Panc1 (cell line): ENCODE data around the gene TMEM95. TPM values are rescaled to one million over a fixed set of nuclear protein-coding genes. Genes with fewer than 3 reads are reported as not detected.
A peak's percentile ranks its signal among the peaks of the same experiment; 100 is the strongest.

Experiments used
- ATAC-seq: fragments of 200-7000 bp; cut with Tn5 transposase; 2 replicates; pipeline ENCODE4 v1.9.1; 2020; ENCODE audit warnings: mild to moderate bottlenecking, moderate library complexity
- BruUV-seq: library from RNA; stranded (reverse); fragments of 400-500 nt; replicated peaks from 2 replicates; lab custom pipeline; 2021; lab: Mats Ljungman, UMichigan
- CTCF ChIA-PET: fragments of 300-600 bp; sonication (Branson Sonifier 250); formaldehyde crosslinking; loops from one replicate; lab custom pipeline; 2022; ENCODE audit warnings: antibody characterized with exemption; lab: Charles Lee
- POLR2A ChIA-PET: fragments of 300-600 bp; sonication (Branson Sonifier 250); formaldehyde crosslinking; loops from one replicate; lab custom pipeline; 2022; ENCODE audit warnings: antibody characterized with exemption; lab: Charles Lee
- DNase-seq: peaks from one replicate; pipeline ENCODE4 v3.0.0-alpha.2; 2010; ENCODE audit warnings: low read depth, low spot score
- H3K27ac ChIP-seq: 2 replicates; pipeline ENCODE4 v1.5.1; 2011; ENCODE audit warnings: mild to moderate bottlenecking, low read length, inconsistent platforms
- H3K27me3 ChIP-seq: fragments of 200-500 bp; sonication (Bioruptor generic); 2 replicates; pipeline ENCODE4 v1.6.0; 2014; ENCODE audit warnings: low read length, inconsistent platforms; ENCODE audit not compliant: control insufficient read depth, insufficient read depth
- H3K36me3 ChIP-seq: fragments of 200-500 bp; sonication (Bioruptor generic); 2 replicates; pipeline ENCODE4 v1.5.1; 2014; ENCODE audit warnings: inconsistent platforms, mild to moderate bottlenecking, low read length, moderate library complexity; ENCODE audit not compliant: control insufficient read depth, insufficient read depth
- H3K4me1 ChIP-seq: 2 replicates; pipeline ENCODE4 v1.5.1; 2011; ENCODE audit warnings: inconsistent platforms, mild to moderate bottlenecking, low read length, moderate library complexity; ENCODE audit not compliant: control insufficient read depth, insufficient read depth
- H3K4me3 ChIP-seq, 2 experiments: 2 replicates each; pipeline ENCODE4 v1.5.1; 2011 to 2012; ENCODE audit warnings: low read depth in 2 of 2, low read length in 2 of 2, mild to moderate bottlenecking in 2 of 2, inconsistent platforms in 1 of 2, moderate library complexity in 1 of 2
- H3K9me3 ChIP-seq: fragments of 200-500 bp; sonication (Bioruptor generic); 2 replicates; pipeline ENCODE4 v1.5.1; 2014; ENCODE audit warnings: low read depth, mild to moderate bottlenecking, inconsistent platforms, low read length, moderate library complexity; ENCODE audit not compliant: control insufficient read depth, insufficient read depth
- POLR2AphosphoS5 ChIP-seq: IDR thresholded peaks from 2 replicates; pipeline ENCODE4 v1.6.1; 2012; ENCODE audit warnings: mild to moderate bottlenecking, low read depth, low read length, moderate library complexity
- SIN3A ChIP-seq: IDR thresholded peaks from 2 replicates; pipeline ENCODE4 v1.6.1; 2012; ENCODE audit warnings: low read depth, mild to moderate bottlenecking, low read length, moderate library complexity, borderline replicate concordance; ENCODE audit not compliant: insufficient read depth
- TCF7L2 ChIP-seq: IDR thresholded peaks from 2 replicates; pipeline ENCODE4 v1.6.1; 2011; ENCODE audit warnings: mild to moderate bottlenecking, low read depth, low read length, inconsistent platforms
- in situ Hi-C: cut with HindIII; loops from 2 replicates; pipeline ENCODE4 v1.10.0; 2016; ENCODE audit warnings: low sequenced_read_pairs, low pct_unique_long_range_greater_than_20kb
- intact Hi-C: fragments of 100-400 bp; cut with micrococcal nuclease; formaldehyde crosslinking; loops from one replicate; pipeline ENCODE4 v1.10.0; 2022; ENCODE audit not compliant: unreplicated experiment
- total RNA-seq: library from RNA; stranded (reverse); gene quantifications from one replicate; pipeline ENCODE4 v1.2.1, GENCODE V29; 2021; ENCODE audit not compliant: unreplicated experiment
- TF ChIP-seq, protein P1 (sequence below): fragments of 450-650 bp; IDR thresholded peaks from 2 replicates; pipeline ENCODE4 v1.5.1; 2017; ENCODE audit warnings: mild to moderate bottlenecking
- TF ChIP-seq, protein P2 (sequence below), 2 experiments: IDR thresholded peaks; 2 replicates each; pipeline ENCODE4 v1.6.1; 2011 to 2012; ENCODE audit warnings: low read depth in 2 of 2, control low read depth in 1 of 2, low read length in 1 of 2, mild to moderate bottlenecking in 1 of 2, moderate library complexity in 1 of 2; ENCODE audit not compliant: insufficient read depth in 1 of 2

The TMEM95 gene
- total RNA-seq, 1 experiment from 2014 or later, result not detected

DNA sequence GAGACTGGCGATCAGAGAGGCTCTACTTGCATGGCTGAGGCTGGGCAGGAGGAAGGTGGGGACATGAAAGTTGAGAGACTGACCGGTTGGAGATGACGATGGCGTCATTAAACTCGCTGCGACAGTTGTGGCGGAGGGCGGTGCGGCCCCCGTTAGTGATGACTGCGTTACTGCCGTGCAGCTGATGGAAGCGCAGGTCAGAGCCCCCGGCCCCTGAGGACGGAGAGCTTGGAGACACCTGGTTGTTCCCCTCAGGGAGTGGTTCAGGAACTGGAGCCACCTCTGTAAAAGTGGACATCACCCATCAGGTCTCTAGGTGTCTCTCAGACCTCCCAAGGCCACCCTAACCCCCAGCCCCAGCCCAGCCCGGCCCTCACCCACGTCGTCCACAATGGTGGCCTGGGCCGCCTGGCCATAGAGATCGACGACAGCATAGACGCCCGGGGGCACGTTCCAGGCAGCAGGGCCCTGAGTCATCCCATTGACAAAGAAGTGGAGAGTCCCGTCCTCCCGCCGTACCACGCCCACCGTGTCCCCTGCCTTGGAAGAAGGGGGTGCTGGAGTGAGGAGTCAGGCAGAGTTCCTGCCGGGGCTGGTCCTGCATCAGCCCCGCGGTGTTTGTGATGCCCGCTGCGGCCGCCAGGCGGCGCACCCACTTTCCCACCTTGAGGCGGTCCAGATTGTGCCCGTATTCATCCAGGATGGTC lies 31.1 kb upstream of the TMEM95 start:
- ChIA-PET CTCF (no interaction called here), POLR2A (no interaction called here)
- in situ Hi-C loops, result no loop called here
- H3K4me1 ChIP-seq, result peaks cover 4% of the 10 kb centered on the region; the same call in 1 of the 2 replicates
- no peak overlapping the region for H3K27ac ChIP-seq
- BruUV-seq, result no TSS peak
- no peak overlapping the region for H3K4me3 ChIP-seq
- H3K9me3 ChIP-seq, result no peaks in the 10 kb centered on the region
- TF ChIP-seq TCF7L2 (no peak), POLR2AphosphoS5 (no peak), SIN3A (no peak)
- TF ChIP-seq, protein P1, sequence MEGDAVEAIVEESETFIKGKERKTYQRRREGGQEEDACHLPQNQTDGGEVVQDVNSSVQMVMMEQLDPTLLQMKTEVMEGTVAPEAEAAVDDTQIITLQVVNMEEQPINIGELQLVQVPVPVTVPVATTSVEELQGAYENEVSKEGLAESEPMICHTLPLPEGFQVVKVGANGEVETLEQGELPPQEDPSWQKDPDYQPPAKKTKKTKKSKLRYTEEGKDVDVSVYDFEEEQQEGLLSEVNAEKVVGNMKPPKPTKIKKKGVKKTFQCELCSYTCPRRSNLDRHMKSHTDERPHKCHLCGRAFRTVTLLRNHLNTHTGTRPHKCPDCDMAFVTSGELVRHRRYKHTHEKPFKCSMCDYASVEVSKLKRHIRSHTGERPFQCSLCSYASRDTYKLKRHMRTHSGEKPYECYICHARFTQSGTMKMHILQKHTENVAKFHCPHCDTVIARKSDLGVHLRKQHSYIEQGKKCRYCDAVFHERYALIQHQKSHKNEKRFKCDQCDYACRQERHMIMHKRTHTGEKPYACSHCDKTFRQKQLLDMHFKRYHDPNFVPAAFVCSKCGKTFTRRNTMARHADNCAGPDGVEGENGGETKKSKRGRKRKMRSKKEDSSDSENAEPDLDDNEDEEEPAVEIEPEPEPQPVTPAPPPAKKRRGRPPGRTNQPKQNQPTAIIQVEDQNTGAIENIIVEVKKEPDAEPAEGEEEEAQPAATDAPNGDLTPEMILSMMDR, result peak; percentile 91; the same call in 1 of the 2 replicates
- TF ChIP-seq, protein P2, sequence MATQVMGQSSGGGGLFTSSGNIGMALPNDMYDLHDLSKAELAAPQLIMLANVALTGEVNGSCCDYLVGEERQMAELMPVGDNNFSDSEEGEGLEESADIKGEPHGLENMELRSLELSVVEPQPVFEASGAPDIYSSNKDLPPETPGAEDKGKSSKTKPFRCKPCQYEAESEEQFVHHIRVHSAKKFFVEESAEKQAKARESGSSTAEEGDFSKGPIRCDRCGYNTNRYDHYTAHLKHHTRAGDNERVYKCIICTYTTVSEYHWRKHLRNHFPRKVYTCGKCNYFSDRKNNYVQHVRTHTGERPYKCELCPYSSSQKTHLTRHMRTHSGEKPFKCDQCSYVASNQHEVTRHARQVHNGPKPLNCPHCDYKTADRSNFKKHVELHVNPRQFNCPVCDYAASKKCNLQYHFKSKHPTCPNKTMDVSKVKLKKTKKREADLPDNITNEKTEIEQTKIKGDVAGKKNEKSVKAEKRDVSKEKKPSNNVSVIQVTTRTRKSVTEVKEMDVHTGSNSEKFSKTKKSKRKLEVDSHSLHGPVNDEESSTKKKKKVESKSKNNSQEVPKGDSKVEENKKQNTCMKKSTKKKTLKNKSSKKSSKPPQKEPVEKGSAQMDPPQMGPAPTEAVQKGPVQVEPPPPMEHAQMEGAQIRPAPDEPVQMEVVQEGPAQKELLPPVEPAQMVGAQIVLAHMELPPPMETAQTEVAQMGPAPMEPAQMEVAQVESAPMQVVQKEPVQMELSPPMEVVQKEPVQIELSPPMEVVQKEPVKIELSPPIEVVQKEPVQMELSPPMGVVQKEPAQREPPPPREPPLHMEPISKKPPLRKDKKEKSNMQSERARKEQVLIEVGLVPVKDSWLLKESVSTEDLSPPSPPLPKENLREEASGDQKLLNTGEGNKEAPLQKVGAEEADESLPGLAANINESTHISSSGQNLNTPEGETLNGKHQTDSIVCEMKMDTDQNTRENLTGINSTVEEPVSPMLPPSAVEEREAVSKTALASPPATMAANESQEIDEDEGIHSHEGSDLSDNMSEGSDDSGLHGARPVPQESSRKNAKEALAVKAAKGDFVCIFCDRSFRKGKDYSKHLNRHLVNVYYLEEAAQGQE (IDR thresholded peaks at IDR 0.05; ENCODE audit: insufficient read depth in 1 of 2, low read depth in 2 of 2, low read length in 1 of 2), result no peak
- no peaks in the 10 kb centered on the region for H3K27me3 ChIP-seq
- DNase-seq (no peak), ATAC-seq (0 out of 2 replicates have a peak, but pooled peaks have one; percentile 51)
- intact Hi-C loops, result no loop called here
- H3K36me3 ChIP-seq, result peaks cover 3% of the 10 kb centered on the region

DNA sequence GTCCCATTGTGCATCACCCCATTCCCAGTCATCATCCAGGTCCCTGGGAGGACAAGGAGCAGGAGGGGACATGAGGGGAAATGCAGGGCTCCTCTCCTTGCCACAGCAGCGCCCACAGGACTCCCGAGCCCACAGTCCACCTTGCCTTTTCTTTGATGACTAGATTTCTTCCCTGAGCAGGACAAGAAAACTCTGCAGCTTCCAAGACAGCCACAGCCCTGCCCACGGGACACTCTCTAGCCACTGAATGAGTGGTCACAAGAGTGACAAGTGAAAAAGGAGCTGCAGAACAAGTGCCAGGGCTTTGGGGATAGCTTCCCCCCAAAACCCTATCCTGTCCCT lies 30.5 kb upstream of the TMEM95 start:
- CTCF ChIA-PET, result no interaction called here

More for the DNA sequence above, 30.5 kb upstream of the TMEM95 start:
- TF ChIP-seq, protein P1, result no peak; the same call in 1 of the 2 replicates
- TF ChIP-seq POLR2AphosphoS5, result no peak
- TF ChIP-seq, protein P2 (IDR thresholded peaks at IDR 0.05; ENCODE audit: insufficient read depth in 1 of 2, low read depth in 2 of 2, low read length in 1 of 2), result no peak
- TF ChIP-seq SIN3A, result no peak
- TF ChIP-seq TCF7L2, result no peak
- Histone ChIP-seq H3K27ac (no peak overlapping the region), H3K4me3 (no peak overlapping the region), H3K36me3 (peaks cover 3% of the 10 kb centered on the region), H3K4me1 (peaks cover 4% of the 10 kb centered on the region; the same call in 1 of the 2 replicates), H3K9me3 (no peaks in the 10 kb centered on the region), H3K27me3 (no peaks in the 10 kb centered on the region)
- in situ Hi-C loops (no loop called here), intact Hi-C loops (no loop called here)
- DNase-seq, result no peak
- POLR2A ChIA-PET, result no interaction called here
- ATAC-seq, result no peak
- BruUV-seq, result TSS peak; percentile 40
